NCI-H774 (cell line): ENCODE data around the gene SLC34A3.
"Not testable (repeated sequence)": the region's sequence is repeated elsewhere in the genome, so short reads cannot be mapped to it uniquely, and the experiment has no call there.

Source experiments
- DNase-seq: peaks from one replicate; lab custom pipeline; 2025; lab: John Stamatoyannopoulos, UW

SLC34A3 gene

GRCh38 chr9:137241490-137242268 lies 11.0 kb downstream of the SLC34A3 start:
- peak; percentile 48 for DNase-seq

- no peak for DNase-seq
Measured at GRCh38 chr9:137242269-137243203, 11.8 kb downstream of the SLC34A3 start.

- DNase-seq, result not testable (repeated sequence)
Measured at GRCh38 chr9:137243266-137243625, 12.5 kb downstream of the SLC34A3 start.

GRCh38 chr9:137243626-137244485 lies 13.2 kb downstream of the SLC34A3 start:
- DNase-seq, result no peak

GRCh38 chr9:137244486-137245449 lies 14.1 kb downstream of the SLC34A3 start:
- DNase-seq, result no peak

- no peak for DNase-seq
Measured at GRCh38 chr9:137245450-137246421, 15.0 kb downstream of the SLC34A3 start.

GRCh38 chr9:137247135-137247915 lies 16.6 kb downstream of the SLC34A3 start:
- peak; percentile 17 for DNase-seq

- no peak for DNase-seq
Measured at GRCh38 chr9:137247916-137248175, 17.1 kb downstream of the SLC34A3 start.

GRCh38 chr9:137250329-137251193 lies 19.9 kb downstream of the SLC34A3 start:
- DNase-seq, result no peak

GRCh38 chr9:137251194-137251461 lies 20.4 kb downstream of the SLC34A3 start, which contains the start of gene STPG3:
TSS of gene STPG3 (plus strand) at chr9:137251286. CDS start at chr9:137251287, 1 bp downstream.
- DNase-seq, result no peak

GRCh38 chr9:137251490-137252268 lies 21.0 kb downstream of the SLC34A3 start:
- no peak for DNase-seq

- DNase-seq, result no peak
Measured at GRCh38 chr9:137252555-137253506, 22.1 kb downstream of the SLC34A3 start.

- DNase-seq, result no peak
Measured at GRCh38 chr9:137253717-137254623, 23.3 kb downstream of the SLC34A3 start.

- DNase-seq, result peak; percentile 93
Measured at GRCh38 chr9:137254624-137255447, 24.1 kb downstream of the SLC34A3 start, which contains the start of gene NELFB. TSS of gene NELFB (plus strand) at chr9:137255327.
